AG10803 (cell line): ENCODE measurements around the gene NFATC1.

Experiments used
- DNase-seq: peaks from one replicate; pipeline ENCODE4 v3.0.0; 2010; ENCODE audit warnings: low read depth
- H3K4me3 ChIP-seq: 2 replicates; pipeline ENCODE4 v1.5.1; 2011; ENCODE audit warnings: mild to moderate bottlenecking, low read length, control low read depth
- CTCF ChIP-seq: conservative IDR thresholded peaks from 2 replicates; pipeline ENCODE4 v1.5.1; 2011; ENCODE audit warnings: mild to moderate bottlenecking, low read length, control low read depth, inconsistent platforms

NFATC1 gene

DNA sequence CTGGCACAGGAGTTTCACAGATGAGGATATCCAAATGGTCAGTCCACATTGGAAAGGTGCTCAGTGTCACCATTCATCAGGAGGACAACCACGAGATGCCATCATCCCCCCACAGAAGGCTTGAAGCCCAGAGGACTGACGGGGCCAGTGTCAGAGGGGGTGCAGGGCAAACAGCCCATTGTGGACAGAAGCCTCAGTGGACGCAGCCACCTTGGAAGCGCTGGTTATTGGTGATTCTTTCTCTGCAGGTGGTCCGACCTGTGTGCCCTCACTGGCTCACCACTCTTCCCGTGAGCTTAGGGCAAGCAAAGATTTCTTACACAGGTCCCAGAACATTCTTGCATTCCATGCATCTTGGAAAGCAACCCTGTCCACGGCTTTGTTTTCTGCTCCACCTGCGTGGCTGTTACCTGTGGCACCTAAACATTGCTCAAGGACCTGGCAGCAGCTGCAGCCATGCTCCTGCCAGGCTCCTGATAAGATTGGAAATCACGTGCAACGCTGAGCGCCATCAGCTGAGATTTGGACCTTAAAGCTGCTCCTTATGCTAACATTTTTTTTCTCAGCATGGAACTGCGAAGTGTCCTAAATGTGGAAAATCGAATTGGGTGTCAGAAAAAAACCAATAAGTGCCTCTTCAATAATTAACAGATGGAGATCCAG, 172.9 kb downstream of the NFATC1 start:
- no peak for TF ChIP-seq CTCF
- no peak for DNase-seq
- H3K4me3 ChIP-seq = no peak overlapping the region

DNA sequence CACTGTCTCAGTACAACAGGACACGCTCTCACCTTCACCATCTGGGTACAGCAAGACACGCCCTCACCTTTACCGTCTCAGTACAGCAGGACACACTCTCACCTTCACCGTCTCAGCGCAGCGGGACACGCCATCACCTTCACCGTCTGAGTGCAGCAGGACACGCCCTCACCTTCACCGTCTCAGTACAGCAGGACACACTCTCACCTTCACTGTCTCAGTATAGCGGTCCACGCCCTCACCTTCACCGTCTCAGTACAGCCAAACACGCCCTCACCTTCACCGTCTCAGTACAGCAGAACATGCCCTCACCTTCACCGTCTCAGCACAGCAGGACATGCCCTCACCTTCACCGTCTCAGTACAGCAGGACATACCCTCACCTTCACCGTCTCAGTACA, 174.0 kb downstream of the NFATC1 start:
- H3K4me3 ChIP-seq = no peak overlapping the region
- no peak for TF ChIP-seq CTCF
- no peak for DNase-seq

GRCh38 chr18:79570266-79571201, 174.8 kb downstream of the NFATC1 start:
- DNase-seq = peak; percentile 26
- H3K4me3 ChIP-seq = no peak overlapping the region

GRCh38 chr18:79571211-79572092, 175.7 kb downstream of the NFATC1 start:
- TF ChIP-seq CTCF = no peak
- H3K4me3 ChIP-seq = no peak overlapping the region
- DNase-seq = no peak

More at GRCh38 chr18:79570266-79571201, 174.8 kb downstream of the NFATC1 start:
- TF ChIP-seq CTCF = no peak

- DNase-seq = no peak
- TF ChIP-seq CTCF = no peak
- H3K4me3 ChIP-seq = no peak overlapping the region
Measured at GRCh38 chr18:79572093-79572780, 176.5 kb downstream of the NFATC1 start.

DNA sequence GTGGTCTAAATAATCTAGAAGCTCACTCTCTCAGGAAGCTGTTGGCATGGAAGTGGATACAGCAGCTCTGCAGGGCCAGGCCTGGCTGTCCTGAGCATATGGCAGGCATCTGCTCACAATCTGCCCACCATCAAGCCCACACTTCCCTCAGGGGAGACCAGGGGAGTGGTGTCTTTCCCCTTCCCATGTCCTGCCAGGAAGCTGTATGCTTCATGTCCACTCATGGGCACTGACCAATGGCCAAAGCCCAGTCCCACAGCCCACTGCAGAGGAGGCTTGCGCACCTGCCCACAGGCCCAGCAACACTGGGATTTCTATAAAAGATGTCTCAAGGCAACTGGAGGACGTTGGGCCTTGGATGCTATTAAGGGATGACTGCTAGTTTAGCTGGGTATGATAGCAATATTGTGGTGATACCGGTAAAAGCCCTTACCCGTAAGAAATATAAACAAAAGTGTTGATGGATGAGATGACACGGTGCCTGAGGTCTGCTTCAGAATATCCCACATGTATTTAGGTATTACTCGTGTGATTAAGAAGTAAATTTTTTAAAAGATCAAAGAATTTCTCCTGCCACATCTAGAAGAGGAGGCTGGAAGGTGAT, 177.2 kb downstream of the NFATC1 start:
- H3K4me3 ChIP-seq = no peak overlapping the region
- no peak for DNase-seq
- no peak for TF ChIP-seq CTCF
